A673 (cell line): ENCODE measurements around the gene TP53BP2. TPM values are rescaled to one million over a fixed set of nuclear protein-coding genes. Genes with fewer than 3 reads are reported as not detected.

ENCODE experiments used
- BruUV-seq: library from RNA; stranded (reverse); fragments of 400-500 nt; replicated peaks from 2 replicates; lab custom pipeline; 2021; lab: Mats Ljungman, UMichigan
- CTCF ChIA-PET: fragments of 300-600 bp; sonication (Branson Sonifier 250); formaldehyde crosslinking; loops from one replicate; lab custom pipeline; 2022; ENCODE audit warnings: antibody characterized with exemption; lab: Charles Lee
- POLR2A ChIA-PET: fragments of 300-600 bp; sonication (Branson Sonifier 250); formaldehyde crosslinking; loops from one replicate; lab custom pipeline; 2022; ENCODE audit warnings: antibody characterized with exemption; ENCODE audit not compliant: low non-redundant PET; lab: Charles Lee
- DNase-seq: peaks from one replicate; pipeline ENCODE4 v3.0.0-alpha.2; 2015; ENCODE audit warnings: low spot score
- H3K27ac ChIP-seq: fragments of 200-600 bp; sonication (generic); 2 replicates; pipeline ENCODE4 v1.5.1; 2016; ENCODE audit warnings: mixed run types, low read depth, mild to moderate bottlenecking, mixed read lengths, antibody characterized with exemption, low read length; ENCODE audit not compliant: poor library complexity, severe bottlenecking
- H3K27me3 ChIP-seq: fragments of 200-600 bp; sonication (generic); replicated peaks from 2 replicates; pipeline ENCODE4 v1.6.1; 2017; ENCODE audit warnings: mixed run types, low read depth, mild to moderate bottlenecking, mixed read lengths, antibody characterized with exemption, low read length; ENCODE audit not compliant: insufficient read depth, poor library complexity
- H3K36me3 ChIP-seq: fragments of 200-600 bp; sonication (generic); 2 replicates; pipeline ENCODE4 v1.6.1; 2016; ENCODE audit warnings: mixed run types, mild to moderate bottlenecking, mixed read lengths, antibody characterized with exemption, low read length; ENCODE audit not compliant: insufficient read depth, poor library complexity, severe bottlenecking
- H3K4me1 ChIP-seq: fragments of 200-600 bp; sonication (generic); 2 replicates; pipeline ENCODE4 v1.6.1; 2017; ENCODE audit warnings: mixed run types, mild to moderate bottlenecking, mixed read lengths, antibody characterized with exemption, low read length; ENCODE audit not compliant: insufficient read depth, poor library complexity, severe bottlenecking
- H3K4me3 ChIP-seq: fragments of 200-600 bp; sonication (generic); 2 replicates; pipeline ENCODE4 v1.5.1; 2016; ENCODE audit warnings: low read depth, mixed run types, mild to moderate bottlenecking, mixed read lengths, low read length; ENCODE audit not compliant: poor library complexity, severe bottlenecking
- H3K9me3 ChIP-seq: fragments of 200-600 bp; sonication (generic); 2 replicates; pipeline ENCODE4 v1.6.1; 2016; ENCODE audit warnings: mixed run types, low read depth, mild to moderate bottlenecking, mixed read lengths, antibody characterized with exemption, low read length; ENCODE audit not compliant: poor library complexity, severe bottlenecking
- EZH2 ChIP-seq: fragments of 200-600 bp; sonication (generic); IDR thresholded peaks from 2 replicates; pipeline ENCODE4 v1.6.1; 2017; ENCODE audit warnings: borderline replicate concordance, low read depth, mild to moderate bottlenecking, mixed read lengths, antibody characterized with exemption, low read length; ENCODE audit not compliant: poor library complexity, severe bottlenecking
- intact Hi-C: fragments of 100-400 bp; cut with micrococcal nuclease; formaldehyde crosslinking; loops from one replicate; pipeline ENCODE4 v1.10.0; 2022; ENCODE audit not compliant: unreplicated experiment
- total RNA-seq: library from RNA; stranded (reverse); gene quantifications from 2 replicates; pipeline ENCODE4 v1.2.3, GENCODE V29; 2021
- TF ChIP-seq, protein P1 (sequence below): fragments of 300-800, 200-600 bp; sonication (generic); conservative IDR thresholded peaks from 2 replicates; pipeline ENCODE4 v1.5.1; 2017; ENCODE audit warnings: low read depth, mild to moderate bottlenecking, antibody characterized with exemption, low read length, moderate library complexity, mixed read lengths

The TP53BP2 gene
- total RNA-seq, 1 experiment from 2014 or later: 93.3 TPM

DNA sequence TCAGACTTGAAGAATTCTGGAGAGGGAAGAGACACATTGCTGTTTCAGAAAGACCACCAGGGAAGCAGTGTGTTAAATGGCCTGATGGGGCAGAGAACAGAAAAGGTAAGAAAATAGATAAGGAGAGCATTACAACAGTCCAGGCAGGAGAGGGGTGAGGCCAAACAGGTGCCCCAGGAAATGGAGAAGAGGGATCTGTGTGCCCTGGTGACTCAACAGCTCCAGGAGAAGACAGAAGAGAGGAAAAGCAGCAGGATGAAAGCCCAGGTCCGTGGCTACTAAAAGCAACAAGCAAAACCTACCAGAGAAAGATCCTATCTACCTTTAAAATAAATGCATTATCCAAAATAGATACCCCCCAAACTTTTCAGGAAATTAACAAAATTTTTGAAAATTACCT, 9.2 kb downstream of the TP53BP2 start:
- TF ChIP-seq, protein P1, sequence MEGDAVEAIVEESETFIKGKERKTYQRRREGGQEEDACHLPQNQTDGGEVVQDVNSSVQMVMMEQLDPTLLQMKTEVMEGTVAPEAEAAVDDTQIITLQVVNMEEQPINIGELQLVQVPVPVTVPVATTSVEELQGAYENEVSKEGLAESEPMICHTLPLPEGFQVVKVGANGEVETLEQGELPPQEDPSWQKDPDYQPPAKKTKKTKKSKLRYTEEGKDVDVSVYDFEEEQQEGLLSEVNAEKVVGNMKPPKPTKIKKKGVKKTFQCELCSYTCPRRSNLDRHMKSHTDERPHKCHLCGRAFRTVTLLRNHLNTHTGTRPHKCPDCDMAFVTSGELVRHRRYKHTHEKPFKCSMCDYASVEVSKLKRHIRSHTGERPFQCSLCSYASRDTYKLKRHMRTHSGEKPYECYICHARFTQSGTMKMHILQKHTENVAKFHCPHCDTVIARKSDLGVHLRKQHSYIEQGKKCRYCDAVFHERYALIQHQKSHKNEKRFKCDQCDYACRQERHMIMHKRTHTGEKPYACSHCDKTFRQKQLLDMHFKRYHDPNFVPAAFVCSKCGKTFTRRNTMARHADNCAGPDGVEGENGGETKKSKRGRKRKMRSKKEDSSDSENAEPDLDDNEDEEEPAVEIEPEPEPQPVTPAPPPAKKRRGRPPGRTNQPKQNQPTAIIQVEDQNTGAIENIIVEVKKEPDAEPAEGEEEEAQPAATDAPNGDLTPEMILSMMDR: no peak
- no peak for TF ChIP-seq EZH2
- no peak overlapping the region for H3K4me3 ChIP-seq
- no TSS peak for BruUV-seq
- H3K27ac ChIP-seq: peak overlapping the region; percentile 52
- H3K9me3 ChIP-seq: no peaks in the 10 kb centered on the region
- DNase-seq: no peak
- H3K27me3 ChIP-seq: no peaks in the 10 kb centered on the region
- POLR2A ChIA-PET: no interaction called here
- H3K36me3 ChIP-seq: no peaks in the 10 kb centered on the region
- intact Hi-C loops: no loop called here
- peaks cover 77% of the 10 kb centered on the region for H3K4me1 ChIP-seq
- CTCF ChIA-PET: no interaction called here

DNA sequence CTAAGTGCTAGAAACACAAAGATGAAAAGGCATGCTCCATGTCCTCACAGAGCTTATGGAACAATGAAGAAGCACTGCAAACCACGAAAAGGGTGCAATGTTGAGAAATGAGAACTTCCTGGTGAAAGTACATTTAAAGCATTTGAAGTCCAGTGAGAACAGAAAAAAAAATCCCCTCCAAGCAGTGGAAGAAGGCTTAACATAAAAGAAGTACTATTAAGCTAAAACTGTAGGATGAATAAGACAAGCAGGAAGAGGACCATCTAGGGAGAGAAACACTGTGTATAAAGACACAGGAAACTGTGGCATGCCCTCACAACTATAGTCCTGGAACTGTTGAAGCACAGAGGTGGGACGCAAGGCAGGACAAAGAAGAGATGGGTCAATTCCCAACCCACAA, 10.0 kb downstream of the TP53BP2 start:
- ChIA-PET CTCF (no interaction called here), POLR2A (interaction anchor here (0.6 kb wide), 1 partner anchor 16 kb away, joined by 9 read pairs; no protein-coding TSS in a partner anchor)
- no peak overlapping the region for H3K4me3 ChIP-seq
- H3K27ac ChIP-seq: peak overlapping the region; percentile 34
- no peak for DNase-seq
- no TSS peak for BruUV-seq
- intact Hi-C loops: no loop called here
- no peaks in the 10 kb centered on the region for H3K9me3 ChIP-seq
- TF ChIP-seq, protein P1: no peak
- TF ChIP-seq EZH2: no peak
- H3K4me1 ChIP-seq: peaks cover 78% of the 10 kb centered on the region
- H3K27me3 ChIP-seq: no peaks in the 10 kb centered on the region
- no peaks in the 10 kb centered on the region for H3K36me3 ChIP-seq

DNA sequence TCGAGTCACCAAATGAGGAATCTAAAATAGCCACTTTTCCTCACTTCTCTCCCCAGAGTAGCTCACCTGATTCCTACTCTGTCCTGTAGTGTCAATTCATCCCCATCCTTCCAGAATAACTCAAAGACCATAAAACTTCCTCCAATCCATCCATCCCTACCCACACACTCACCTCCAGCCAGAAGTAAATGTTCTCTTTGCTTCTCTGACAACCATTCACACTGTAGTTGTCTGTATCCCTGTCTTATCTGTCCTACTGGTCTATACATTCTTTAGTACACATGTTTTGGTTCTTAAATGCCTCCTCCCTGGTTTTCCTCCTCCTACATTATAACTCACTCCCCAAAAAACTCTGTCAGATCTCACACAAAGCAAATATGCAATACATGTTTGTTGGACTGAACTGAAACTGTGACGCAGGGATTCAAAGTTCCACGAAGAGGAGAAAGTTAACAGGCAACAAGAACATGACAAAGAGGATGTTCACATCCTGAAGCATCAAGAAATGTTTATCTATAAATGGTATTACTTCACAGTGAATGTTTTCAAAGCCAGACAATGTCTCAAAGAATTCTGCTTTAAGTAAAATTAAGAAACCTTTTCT, 11.0 kb downstream of the TP53BP2 start:
- intact Hi-C loops: no loop called here
- CTCF ChIA-PET: no interaction called here

More for the DNA sequence above, 11.0 kb downstream of the TP53BP2 start:
- Histone ChIP-seq H3K36me3 (no peaks in the 10 kb centered on the region), H3K4me1 (peaks cover 82% of the 10 kb centered on the region), H3K27me3 (no peaks in the 10 kb centered on the region), H3K4me3 (no peak overlapping the region), H3K9me3 (no peaks in the 10 kb centered on the region), H3K27ac (peak overlapping the region; percentile 34)
- TF ChIP-seq EZH2: no peak
- TF ChIP-seq, protein P1: no peak
- no TSS peak for BruUV-seq
- POLR2A ChIA-PET: no interaction called here
- no peak for DNase-seq
